CD8-positive, alpha-beta memory T cell (primary cell): ENCODE results near the gene CLASP1. TPM values are rescaled to one million over a fixed set of nuclear protein-coding genes. Genes with fewer than 3 reads are reported as not detected.
"Not testable (repeated sequence)": the region's sequence is repeated elsewhere in the genome, so short reads cannot be mapped to it uniquely, and the experiment has no call there.

ENCODE experiments used
- CTCF ChIA-PET: fragments of 350-600 bp; sonication (Branson Sonifier 250); formaldehyde crosslinking; loops from one replicate; lab custom pipeline; 2021; ENCODE audit warnings: antibody characterized with exemption; lab: Charles Lee
- POLR2A ChIA-PET: fragments of 350-600 bp; sonication (Branson Sonifier 250); formaldehyde crosslinking; loops from one replicate; lab custom pipeline; 2021; ENCODE audit warnings: antibody characterized with exemption; lab: Charles Lee
- DNase-seq, 5 donors: peaks; one replicate each; pipeline versions ENCODE4 v3.0.0 to v3.0.0-alpha.2; 2020 to 2022; ENCODE audit warnings: mixed read lengths in 1 of 5
- H3K27ac ChIP-seq: one replicate; pipeline ENCODE4 v1.7.0; 2013; ENCODE audit warnings: low read depth, mild to moderate bottlenecking, low read length, moderate library complexity
- H3K27me3 ChIP-seq: 2 replicates; pipeline ENCODE4 v1.7.0; 2013; ENCODE audit warnings: low read length, mild to moderate bottlenecking; ENCODE audit not compliant: insufficient read depth, poor library complexity, severe bottlenecking
- H3K36me3 ChIP-seq: 2 replicates; pipeline ENCODE4 v1.7.0; 2013; ENCODE audit warnings: mild to moderate bottlenecking, low read length, moderate library complexity; ENCODE audit not compliant: insufficient read depth
- H3K4me1 ChIP-seq: 2 replicates; pipeline ENCODE4 v1.7.0; 2013; ENCODE audit warnings: mild to moderate bottlenecking, low read length, moderate library complexity; ENCODE audit not compliant: insufficient read depth
- H3K4me3 ChIP-seq: 2 replicates; pipeline ENCODE4 v1.7.0; 2013; ENCODE audit warnings: mild to moderate bottlenecking, low read length
- H3K9me3 ChIP-seq: 2 replicates; pipeline ENCODE4 v1.7.0; 2013; ENCODE audit warnings: mild to moderate bottlenecking, low read length
- H3K27ac Mint-ChIP-seq, 8 donors: one replicate each; pipeline ENCODE4 v1.8.0; 2020 to 2021; ENCODE audit warnings: mixed read lengths in 8 of 8, mild to moderate bottlenecking in 6 of 8, inconsistent platforms in 3 of 8, moderate library complexity in 3 of 8
- H3K27me3 Mint-ChIP-seq, 2 donors: one replicate each; pipeline ENCODE4 v1.8.0; 2020 to 2021; ENCODE audit warnings: mixed read lengths in 2 of 2, mild to moderate bottlenecking in 1 of 2, moderate library complexity in 1 of 2
- H3K36me3 Mint-ChIP-seq, 3 donors: one replicate each; pipeline ENCODE4 v1.8.0; 2020 to 2021; ENCODE audit warnings: mixed read lengths in 3 of 3, inconsistent platforms in 1 of 3, mild to moderate bottlenecking in 1 of 3
- H3K4me1 Mint-ChIP-seq, 3 donors: one replicate each; pipeline ENCODE4 v1.8.0; 2020 to 2021; ENCODE audit warnings: mixed read lengths in 3 of 3, inconsistent platforms in 1 of 3, mild to moderate bottlenecking in 1 of 3
- H3K4me3 Mint-ChIP-seq, 7 donors: one replicate each; pipeline ENCODE4 v1.8.0; 2020 to 2021; ENCODE audit warnings: mixed read lengths in 7 of 7, mild to moderate bottlenecking in 6 of 7, moderate library complexity in 4 of 7, inconsistent platforms in 2 of 7
- H3K9me3 Mint-ChIP-seq, 5 donors: one replicate each; pipeline ENCODE4 v1.8.0; 2020 to 2022; ENCODE audit warnings: mixed read lengths in 5 of 5, mild to moderate bottlenecking in 3 of 5, moderate library complexity in 2 of 5, inconsistent platforms in 1 of 5
- polyA plus RNA-seq: library from polyadenylated mRNA; unstranded; fragments of 300-500 nt; fragmentation: Illumina TruSeq; gene quantifications from one replicate; pipeline ENCODE4 v1.2.3, GENCODE V29; 2021
- total RNA-seq, 2 experiments: library from RNA; stranded (reverse); gene quantifications; one replicate each; pipeline ENCODE4 v1.2.3, GENCODE V29; 2021

The CLASP1 gene
- total and polyA plus RNA-seq, 3 experiments from 2014 or later, result 22.2 to 66.0 (median 62.6) TPM

GRCh38 chr2:121376535-121377250 lies 272.6 kb downstream of the CLASP1 start:
- H3K27ac ChIP-seq, result no peak overlapping the region
- peaks cover 26% of the 10 kb centered on the region for H3K36me3 ChIP-seq
- H3K9me3 Mint-ChIP-seq, result no peaks in the 10 kb centered on the region
- H3K27me3 ChIP-seq, result no peaks in the 10 kb centered on the region
- CTCF ChIA-PET, result no interaction called here
- H3K4me1 Mint-ChIP-seq, result no peaks in the 10 kb centered on the region
- H3K4me3 ChIP-seq, result no peak overlapping the region
- no peaks in the 10 kb centered on the region for H3K4me1 ChIP-seq
- POLR2A ChIA-PET, result no interaction called here
- peak overlapping the region in 1 of 8 donors; percentile 58 for H3K27ac Mint-ChIP-seq
- no peak overlapping the region for H3K4me3 Mint-ChIP-seq
- no peaks in the 10 kb centered on the region for H3K27me3 Mint-ChIP-seq
- DNase-seq, result no peak
- H3K36me3 Mint-ChIP-seq, result peaks cover 13 to 93% (median 40%) of the 10 kb centered on the region in 3 donors
- H3K9me3 ChIP-seq, result no peaks in the 10 kb centered on the region

- ChIA-PET POLR2A (no interaction called here), CTCF (interaction anchor here (0.7 kb wide), 1 partner anchor 1716 kb away, joined by 3 read pairs; no protein-coding TSS in a partner anchor)
- H3K36me3 Mint-ChIP-seq, result peaks cover 13 to 89% (median 40%) of the 10 kb centered on the region in 3 donors
- H3K36me3 ChIP-seq, result peaks cover 20% of the 10 kb centered on the region
- no peaks in the 10 kb centered on the region for H3K9me3 ChIP-seq
- peaks cover 0 to 1% of the 10 kb centered on the region in 2 donors for H3K27me3 Mint-ChIP-seq
- no peak overlapping the region for H3K27ac Mint-ChIP-seq
- DNase-seq, result no peak
- H3K27me3 ChIP-seq, result no peaks in the 10 kb centered on the region
- no peaks in the 10 kb centered on the region for H3K9me3 Mint-ChIP-seq
- H3K4me3 Mint-ChIP-seq, result no peak overlapping the region
- no peaks in the 10 kb centered on the region for H3K4me1 Mint-ChIP-seq
- H3K4me1 ChIP-seq, result no peaks in the 10 kb centered on the region
- H3K4me3 ChIP-seq, result no peak overlapping the region
- no peak overlapping the region for H3K27ac ChIP-seq
Observed at GRCh38 chr2:121375621-121376159, 273.6 kb downstream of the CLASP1 start.

- CTCF ChIA-PET, H3K9me3 Mint-ChIP-seq, H3K9me3 ChIP-seq, H3K4me3 Mint-ChIP-seq, H3K4me1 Mint-ChIP-seq, H3K27me3 ChIP-seq, H3K4me1 ChIP-seq, H3K27ac ChIP-seq, POLR2A ChIA-PET, H3K4me3 ChIP-seq, H3K27me3 Mint-ChIP-seq, DNase-seq: not testable (repeated sequence)
- H3K27ac Mint-ChIP-seq, result peak overlapping the region in 3 of 8 donors; percentile 19 to 67 (median 36)
- peaks cover 13 to 87% (median 39%) of the 10 kb centered on the region in 3 donors for H3K36me3 Mint-ChIP-seq
- H3K36me3 ChIP-seq, result peaks cover 14% of the 10 kb centered on the region
Observed at GRCh38 chr2:121374412-121375075, 274.7 kb downstream of the CLASP1 start.

- CTCF ChIA-PET, result no interaction called here
- Histone ChIP-seq H3K27me3 (no peaks in the 10 kb centered on the region), H3K4me3 (no peak overlapping the region), H3K4me1 (no peaks in the 10 kb centered on the region), H3K27ac (no peak overlapping the region), H3K36me3 (peaks cover 20% of the 10 kb centered on the region), H3K9me3 (no peaks in the 10 kb centered on the region)
- POLR2A ChIA-PET, result no interaction called here
- Mint-ChIP-seq H3K4me3 (no peak overlapping the region), H3K4me1 (no peaks in the 10 kb centered on the region), H3K9me3 (no peaks in the 10 kb centered on the region), H3K27ac (peak overlapping the region in 3 of 8 donors; percentile 7 to 66 (median 46)), H3K27me3 (peaks cover 0 to 1% of the 10 kb centered on the region in 2 donors), H3K36me3 (peaks cover 7 to 83% (median 35%) of the 10 kb centered on the region in 3 donors)
- DNase-seq, result no peak
Observed at GRCh38 chr2:121372721-121373353, 276.4 kb downstream of the CLASP1 start.

- no peak for DNase-seq
- H3K27ac Mint-ChIP-seq, result peak overlapping the region in 1 of 8 donors; percentile 54
- Histone ChIP-seq H3K4me3 (no peak overlapping the region), H3K27me3 (no peaks in the 10 kb centered on the region), H3K27ac (no peak overlapping the region), H3K9me3 (no peaks in the 10 kb centered on the region), H3K36me3 (peaks cover 19% of the 10 kb centered on the region), H3K4me1 (no peaks in the 10 kb centered on the region)
- ChIA-PET POLR2A (no interaction called here), CTCF (no interaction called here)
- no peak overlapping the region for H3K4me3 Mint-ChIP-seq
- no peaks in the 10 kb centered on the region for H3K4me1 Mint-ChIP-seq
- H3K27me3 Mint-ChIP-seq, result peaks cover 0 to 1% of the 10 kb centered on the region in 2 donors
- H3K36me3 Mint-ChIP-seq, result peaks cover 6 to 83% (median 30%) of the 10 kb centered on the region in 3 donors
- no peaks in the 10 kb centered on the region for H3K9me3 Mint-ChIP-seq
Observed at GRCh38 chr2:121372082-121372481, 277.2 kb downstream of the CLASP1 start.

GRCh38 chr2:121368836-121369235 lies 280.4 kb downstream of the CLASP1 start:
- POLR2A ChIA-PET, result no interaction called here
- H3K27me3 Mint-ChIP-seq, result peaks cover 0 to 1% of the 10 kb centered on the region in 2 donors
- no peaks in the 10 kb centered on the region for H3K9me3 Mint-ChIP-seq
- peak overlapping the region in 3 of 8 donors; percentile 12 to 84 (median 49) for H3K27ac Mint-ChIP-seq
- no peaks in the 10 kb centered on the region for H3K4me1 Mint-ChIP-seq
- DNase-seq, result no peak
- no peak overlapping the region for H3K4me3 Mint-ChIP-seq
- H3K36me3 Mint-ChIP-seq, result peaks cover 0 to 86% (median 20%) of the 10 kb centered on the region in 3 donors
- H3K9me3 ChIP-seq, result no peaks in the 10 kb centered on the region
- H3K4me1 ChIP-seq, result no peaks in the 10 kb centered on the region
- no peak overlapping the region for H3K4me3 ChIP-seq
- H3K27ac ChIP-seq, result no peak overlapping the region
- CTCF ChIA-PET, result no interaction called here
- H3K36me3 ChIP-seq, result peaks cover 23% of the 10 kb centered on the region
- H3K27me3 ChIP-seq, result no peaks in the 10 kb centered on the region

GRCh38 chr2:121368155-121368554 lies 281.1 kb downstream of the CLASP1 start:
- ChIA-PET POLR2A (no interaction called here), CTCF (no interaction called here)
- H3K27ac Mint-ChIP-seq, result peak overlapping the region in 2 of 8 donors; percentile 39 to 47
- H3K4me3 Mint-ChIP-seq, result peak overlapping the region in 1 of 7 donors; percentile 51
- Histone ChIP-seq H3K9me3 (no peaks in the 10 kb centered on the region), H3K27ac (no peak overlapping the region), H3K36me3 (peaks cover 29% of the 10 kb centered on the region), H3K4me3 (no peak overlapping the region), H3K27me3 (no peaks in the 10 kb centered on the region), H3K4me1 (no peaks in the 10 kb centered on the region)
- peaks cover 0 to 86% (median 21%) of the 10 kb centered on the region in 3 donors for H3K36me3 Mint-ChIP-seq
- H3K4me1 Mint-ChIP-seq, result no peaks in the 10 kb centered on the region
- H3K27me3 Mint-ChIP-seq, result peaks cover 0 to 1% of the 10 kb centered on the region in 2 donors
- no peak for DNase-seq
- no peaks in the 10 kb centered on the region for H3K9me3 Mint-ChIP-seq
